Keratinocyte (primary cell): ENCODE results near the gene MPPED1. TPM values are rescaled to one million over a fixed set of nuclear protein-coding genes. Genes with fewer than 3 reads are reported as not detected.
A peak's percentile ranks its signal among the peaks of the same experiment; 100 is the strongest.

Experiments used
- DNase-seq: peaks from one replicate; pipeline ENCODE4 v3.0.0-alpha.2; 2011; ENCODE audit warnings: low read depth, missing footprints, low spot score
- FAIRE-seq: peaks from 2 replicates; lab custom pipeline; 2011; peaks lifted over from hg19 to GRCh38; lab: Jason Lieb, UNC
- H2AFZ ChIP-seq: 2 replicates; pipeline ENCODE4 v1.6.0; 2012; ENCODE audit warnings: low read length, control low read depth, inconsistent platforms; ENCODE audit not compliant: control insufficient read depth
- H3K27ac ChIP-seq: 2 replicates; pipeline ENCODE4 v1.5.1; 2011; ENCODE audit warnings: low read length; ENCODE audit not compliant: control insufficient read depth, insufficient read depth
- H3K27me3 ChIP-seq: 3 replicates; pipeline ENCODE4 v1.6.0; 2011; ENCODE audit warnings: low read length; ENCODE audit not compliant: control insufficient read depth, insufficient read depth; ENCODE audit errors: extremely low read depth
- H3K36me3 ChIP-seq, 2 experiments: 2 replicates in 1 of 2; 3 replicates in 1 of 2; pipeline ENCODE4 v1.5.1; 2011; ENCODE audit warnings: low read length in 2 of 2, mild to moderate bottlenecking in 1 of 2; ENCODE audit not compliant: control insufficient read depth in 2 of 2, insufficient read depth in 2 of 2; ENCODE audit errors: extremely low read depth in 1 of 2
- H3K4me1 ChIP-seq: 3 replicates; pipeline ENCODE4 v1.5.1; 2011; ENCODE audit warnings: low read length; ENCODE audit not compliant: control insufficient read depth, insufficient read depth; ENCODE audit errors: extremely low read depth
- H3K4me2 ChIP-seq: 3 replicates; pipeline ENCODE4 v1.6.0; 2011; ENCODE audit warnings: low read depth, low read length; ENCODE audit not compliant: control insufficient read depth, insufficient read depth; ENCODE audit errors: extremely low read depth
- H3K4me3 ChIP-seq, 3 experiments: fragments of 200-600 bp in 1 of 3; sonication (generic) in 1 of 3; 2 replicates in 2 of 3; 3 replicates in 1 of 3; pipeline ENCODE4 v1.5.1; 2011 to 2016; ENCODE audit warnings: low read length in 3 of 3, mild to moderate bottlenecking in 3 of 3, control low read depth in 2 of 3, inconsistent platforms in 1 of 3, low read depth in 1 of 3, mixed read lengths in 1 of 3, mixed run types in 1 of 3, moderate library complexity in 1 of 3; ENCODE audit not compliant: control insufficient read depth in 2 of 3, insufficient read depth in 2 of 3; ENCODE audit errors: extremely low read depth in 1 of 3
- H3K79me2 ChIP-seq: 2 replicates; pipeline ENCODE4 v1.6.0; 2012; ENCODE audit warnings: low read length; ENCODE audit not compliant: control insufficient read depth, insufficient read depth
- H3K9ac ChIP-seq: 3 replicates; pipeline ENCODE4 v1.6.0; 2011; ENCODE audit warnings: low read length; ENCODE audit not compliant: control insufficient read depth, insufficient read depth; ENCODE audit errors: extremely low read depth
- H3K9me1 ChIP-seq: 3 replicates; pipeline ENCODE4 v1.6.0; 2011; ENCODE audit warnings: low read length; ENCODE audit not compliant: control insufficient read depth, insufficient read depth; ENCODE audit errors: extremely low read depth
- H3K9me3 ChIP-seq: 2 replicates; pipeline ENCODE4 v1.5.1; 2012; ENCODE audit warnings: low read depth, low read length; ENCODE audit not compliant: control insufficient read depth
- H4K20me1 ChIP-seq: 3 replicates; pipeline ENCODE4 v1.6.0; 2011; ENCODE audit warnings: low read length; ENCODE audit not compliant: control insufficient read depth, insufficient read depth; ENCODE audit errors: extremely low read depth
- CTCF ChIP-seq, 3 experiments: IDR thresholded peaks in 1 of 3; conservative IDR thresholded peaks in 1 of 3; optimal IDR thresholded peaks in 1 of 3; 2 replicates in 2 of 3; 3 replicates in 1 of 3; pipeline versions ENCODE3 to v1.5.1; 2011; ENCODE audit warnings: low read length in 3 of 3, mild to moderate bottlenecking in 3 of 3, moderate library complexity in 2 of 3, control low read depth in 1 of 3, inconsistent platforms in 1 of 3; ENCODE audit not compliant: insufficient read depth in 2 of 3; ENCODE audit errors: extremely low read depth in 1 of 3
- EZH2 ChIP-seq: IDR thresholded peaks from one replicate; pipeline ENCODE4 v1.6.1; 2012; ENCODE audit warnings: inconsistent platforms, mild to moderate bottlenecking, low read length, moderate library complexity
- dilution Hi-C: fragments of 300-500 bp; cut with MboI; formaldehyde crosslinking; loops from one replicate; pipeline ENCODE4 v1.7.0; 2020; ENCODE audit warnings: low sequenced_read_pairs; ENCODE audit not compliant: extremely low pct_ligation_motif_present
- polyA plus RNA-seq, 5 experiments: library from polyadenylated mRNA; depleted of rRNA in 3 of 5; stranded (reverse) in 3 of 5; stranded (forward) in 1 of 5; unstranded in 1 of 5; fragments of >200 nt; gene quantifications; 1 replicate in 1 of 5; 2 replicates in 3 of 5; 3 replicates in 1 of 5; pipeline versions ENCODE4 v1.2.1 to v1.2.3, GENCODE V29; 2011 to 2012; ENCODE audit warnings: missing spikeins in 2 of 5, low read depth in 1 of 5, low replicate concordance in 1 of 5

MPPED1 gene
- polyA plus RNA-seq, 1 donor (not counting 4 experiments of a cell fraction or from before 2014, with no cell fraction given) = not detected

DNA sequence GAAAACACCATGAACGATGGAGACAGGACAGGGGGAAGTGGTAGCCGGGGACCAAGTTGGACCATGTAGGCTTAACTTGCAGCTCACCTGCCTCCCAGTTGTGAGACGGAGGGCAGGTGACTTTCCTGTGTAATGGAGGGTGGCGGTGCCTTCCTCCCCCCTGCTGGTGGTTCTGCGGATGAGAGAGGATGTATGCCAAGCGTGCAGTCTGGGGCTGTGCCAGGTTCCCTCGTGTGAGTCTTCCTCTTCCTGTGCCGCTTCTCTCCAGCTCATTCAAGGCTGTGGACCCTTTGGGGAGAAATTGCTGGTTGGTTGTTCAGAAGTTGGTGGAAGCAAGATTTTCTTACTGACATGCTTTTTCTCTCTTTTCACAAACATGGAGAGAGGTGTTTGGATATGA is 35.1 kb downstream of the MPPED1 start:
- Histone ChIP-seq H4K20me1 (no peaks in the 10 kb centered on the region), H3K79me2 (no peaks in the 10 kb centered on the region), H3K27me3 (no peaks in the 10 kb centered on the region), H3K4me2 (no peak overlapping the region), H3K36me3 (no peaks in the 10 kb centered on the region), H3K9ac (no peak overlapping the region), H2AFZ (no peak overlapping the region), H3K27ac (no peak overlapping the region), H3K4me1 (no peaks in the 10 kb centered on the region), H3K9me1 (no peaks in the 10 kb centered on the region), H3K9me3 (no peaks in the 10 kb centered on the region), H3K4me3 (no peak overlapping the region)
- DNase-seq (no peak), FAIRE-seq (no peak)
- TF ChIP-seq EZH2 (no peak), CTCF (optimal IDR thresholded peaks at IDR 0.05 in 1 of 3, IDR thresholded peaks at IDR 0.05 in 1 of 3, conservative IDR thresholded peaks at IDR 0.05 in 1 of 3; ENCODE audit: extremely low read depth in 1 of 3, insufficient read depth in 2 of 3, low read length in 3 of 3) (peak in 2 of 3 experiments; percentile 12 to 26)
- dilution Hi-C loops = no loop called here

DNA sequence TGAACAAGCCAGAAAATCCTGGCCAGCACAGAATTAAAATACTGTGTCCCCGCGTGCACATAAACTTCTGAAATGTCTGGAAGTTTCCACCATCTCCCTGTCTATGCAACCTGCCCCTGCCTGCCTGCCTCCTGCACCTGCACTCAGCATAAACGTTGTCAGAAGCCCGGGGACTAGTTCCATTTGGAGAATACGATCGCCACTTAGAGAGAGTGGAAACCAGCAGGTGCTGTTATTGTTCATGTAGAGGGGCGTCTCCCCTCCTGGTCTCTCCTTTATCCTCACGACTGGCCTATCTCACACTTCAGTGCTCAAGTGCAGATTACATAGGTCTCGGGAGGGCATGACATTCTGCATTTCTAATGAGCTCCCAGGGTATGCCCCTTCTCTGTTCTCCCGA is 35.6 kb downstream of the MPPED1 start:
- H3K27ac ChIP-seq = no peak overlapping the region
- H3K4me2 ChIP-seq = no peak overlapping the region
- DNase-seq = no peak
- H3K79me2 ChIP-seq = no peaks in the 10 kb centered on the region
- no peak for FAIRE-seq
- H3K36me3 ChIP-seq = no peaks in the 10 kb centered on the region
- H3K4me1 ChIP-seq = no peaks in the 10 kb centered on the region
- no peak for TF ChIP-seq CTCF (optimal IDR thresholded peaks at IDR 0.05 in 1 of 3, IDR thresholded peaks at IDR 0.05 in 1 of 3, conservative IDR thresholded peaks at IDR 0.05 in 1 of 3; ENCODE audit: extremely low read depth in 1 of 3, insufficient read depth in 2 of 3, low read length in 3 of 3)
- no peak for TF ChIP-seq EZH2
- dilution Hi-C loops = no loop called here
- H4K20me1 ChIP-seq = no peaks in the 10 kb centered on the region
- H3K9ac ChIP-seq = no peak overlapping the region
- no peaks in the 10 kb centered on the region for H3K27me3 ChIP-seq
- no peak overlapping the region for H2AFZ ChIP-seq
- H3K9me3 ChIP-seq = no peaks in the 10 kb centered on the region
- no peak overlapping the region for H3K4me3 ChIP-seq
- H3K9me1 ChIP-seq = no peaks in the 10 kb centered on the region
